ENCODE data around the gene ZMIZ1.

ZMIZ1 gene

DNA sequence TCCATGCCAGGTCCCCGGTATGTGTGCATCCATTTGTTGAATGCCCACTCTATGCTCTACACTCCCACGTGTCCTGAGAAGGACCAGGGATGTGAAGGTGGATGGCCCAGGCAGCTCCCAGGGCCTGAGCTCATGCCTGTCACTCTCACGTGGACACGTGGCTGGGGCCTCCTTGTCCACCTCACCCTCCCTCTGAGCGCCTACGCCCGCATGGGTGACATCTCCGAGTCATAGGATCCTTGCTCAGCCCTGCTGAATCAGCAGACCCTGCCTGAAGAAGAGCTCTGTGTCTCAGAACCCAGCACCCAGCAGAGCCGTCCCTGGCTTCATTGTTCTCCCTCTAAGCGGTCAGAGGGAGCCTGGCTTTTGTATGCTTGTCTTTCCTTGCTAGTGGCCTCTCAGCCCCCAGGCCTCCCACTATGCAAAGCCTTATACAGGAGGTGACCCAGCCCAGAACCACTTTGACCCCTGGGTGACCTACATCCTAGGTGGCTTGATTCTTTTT lies 170.6 kb downstream of the ZMIZ1 start:
- DNase-seq = no peak

- DNase-seq = no peak
Observed at GRCh38 chr10:79239924-79240581, 171.3 kb downstream of the ZMIZ1 start.

DNA sequence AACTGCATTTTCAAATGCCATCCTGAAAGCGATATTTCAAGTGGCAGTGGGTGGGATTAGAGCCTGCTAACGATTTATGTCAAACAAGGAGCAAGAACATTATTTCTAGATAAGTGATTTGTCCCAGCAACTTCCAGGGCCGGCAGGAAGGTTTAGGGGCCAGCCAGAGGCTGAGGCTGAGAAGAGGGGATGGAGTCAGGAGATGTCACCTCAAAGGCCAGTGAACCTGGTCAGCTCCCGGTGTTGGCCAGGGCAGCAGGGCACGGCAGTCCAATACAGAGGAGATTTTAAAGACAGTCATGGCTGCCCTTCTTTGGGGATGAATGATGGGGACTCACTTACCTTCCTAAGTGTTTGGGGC lies 172.8 kb downstream of the ZMIZ1 start:
- DNase-seq = no peak

DNA sequence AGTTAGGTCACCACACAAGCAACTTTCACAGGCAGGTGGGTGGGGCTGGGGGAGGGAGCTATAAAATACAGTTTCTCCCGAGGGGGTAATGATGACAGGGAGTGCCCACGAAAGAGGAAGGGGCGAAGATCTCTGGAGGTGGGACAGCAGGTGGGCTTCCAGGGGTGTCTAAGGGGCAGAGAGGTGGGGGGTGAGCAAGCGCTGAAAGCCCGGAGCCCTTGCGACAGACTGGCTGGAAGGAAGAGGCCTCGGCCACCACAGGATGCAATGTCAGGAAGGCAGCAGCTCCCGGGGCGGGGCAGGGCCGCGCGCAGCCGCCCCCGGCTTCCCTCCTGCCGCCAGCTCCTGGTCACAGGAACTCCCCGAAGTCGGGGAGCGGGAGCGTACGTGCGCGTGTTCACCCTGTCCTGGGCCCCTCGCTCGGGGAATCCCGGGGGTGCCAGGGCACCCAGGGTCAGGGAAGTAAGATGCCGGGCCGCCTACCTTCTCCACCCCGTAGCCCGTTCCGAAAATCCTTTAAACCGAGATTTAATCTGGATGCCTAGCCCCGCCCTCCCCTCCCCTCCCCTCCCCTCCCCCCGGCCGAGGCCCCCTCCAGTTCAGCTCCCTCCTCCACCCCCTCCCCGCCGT lies 173.3 kb downstream of the ZMIZ1 start:
- peak; percentile 78 for DNase-seq

DNA sequence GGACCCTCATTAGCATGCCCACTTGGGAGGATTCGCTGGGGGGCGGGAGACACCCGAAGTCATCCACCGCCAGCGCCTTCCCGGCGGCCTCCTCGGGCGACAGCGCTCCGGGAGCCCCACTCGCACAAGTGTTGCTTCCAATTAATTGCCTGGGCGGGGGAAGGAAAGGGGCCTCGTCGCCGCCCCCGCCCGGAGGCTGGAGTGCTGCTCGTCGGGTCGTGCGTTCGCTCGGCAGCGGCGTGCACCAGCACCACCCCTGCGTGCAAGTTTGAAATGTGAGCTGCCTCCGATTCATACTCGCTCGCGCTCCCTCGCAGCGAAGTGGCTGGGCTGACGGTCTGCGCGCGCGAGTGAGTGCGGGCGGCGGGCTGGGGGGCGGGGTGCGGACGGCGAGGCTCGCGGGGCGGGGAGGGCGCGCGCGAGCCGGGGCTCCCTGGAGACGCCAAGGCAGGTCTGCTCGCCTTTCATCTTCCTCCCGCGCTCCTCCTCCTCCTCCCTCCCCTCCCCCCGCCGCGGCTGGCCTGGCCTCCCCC lies 173.9 kb downstream of the ZMIZ1 start:
- DNase-seq = no peak

DNA sequence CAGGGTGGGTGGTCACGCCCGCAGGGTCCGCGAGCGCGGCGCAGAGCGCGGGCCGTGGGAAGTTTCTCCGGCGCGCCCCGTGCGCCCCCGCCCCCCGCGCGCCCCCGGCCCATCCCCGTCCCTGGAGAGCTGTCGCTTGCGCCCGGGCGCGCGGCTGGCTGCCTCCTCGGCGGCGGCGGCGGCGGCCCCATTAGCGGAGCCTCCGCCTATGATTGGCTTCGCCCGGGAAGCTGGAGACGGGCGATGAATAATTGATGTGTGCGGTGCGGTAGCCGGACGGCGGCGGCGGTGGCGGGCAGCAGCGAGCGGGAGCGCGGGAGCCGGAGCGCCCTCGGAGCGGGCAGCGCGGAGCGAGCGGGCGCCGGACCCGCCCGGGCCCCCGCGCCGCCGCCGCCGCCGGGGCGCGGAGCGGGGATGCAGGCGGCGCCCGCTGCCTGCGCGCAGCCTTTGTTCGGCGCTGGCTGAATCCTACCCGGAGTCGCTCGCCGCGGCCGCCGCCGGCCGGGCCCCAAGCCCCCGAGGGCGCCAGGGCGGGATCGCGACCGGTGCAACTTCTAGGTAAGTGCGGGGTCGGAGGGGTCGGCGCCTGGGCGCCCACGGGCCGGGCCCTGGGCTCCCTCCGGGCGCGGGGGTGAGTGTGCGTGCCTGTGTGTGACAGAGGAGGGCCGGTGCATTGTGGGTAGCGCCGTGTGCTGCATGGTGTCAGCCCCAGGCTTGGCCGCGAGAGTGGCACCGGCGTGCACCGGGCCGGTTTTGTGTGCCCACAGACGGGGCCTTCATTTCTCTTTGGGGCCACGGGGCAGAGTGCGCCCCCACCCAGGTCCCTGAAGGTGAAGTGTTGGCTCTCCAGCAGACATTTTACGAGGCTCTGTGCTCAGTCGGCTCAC lies 174.7 kb downstream of the ZMIZ1 start:
- no peak for DNase-seq

- DNase-seq = no peak
Observed at GRCh38 chr10:79244068-79244442, 175.3 kb downstream of the ZMIZ1 start.

DNA sequence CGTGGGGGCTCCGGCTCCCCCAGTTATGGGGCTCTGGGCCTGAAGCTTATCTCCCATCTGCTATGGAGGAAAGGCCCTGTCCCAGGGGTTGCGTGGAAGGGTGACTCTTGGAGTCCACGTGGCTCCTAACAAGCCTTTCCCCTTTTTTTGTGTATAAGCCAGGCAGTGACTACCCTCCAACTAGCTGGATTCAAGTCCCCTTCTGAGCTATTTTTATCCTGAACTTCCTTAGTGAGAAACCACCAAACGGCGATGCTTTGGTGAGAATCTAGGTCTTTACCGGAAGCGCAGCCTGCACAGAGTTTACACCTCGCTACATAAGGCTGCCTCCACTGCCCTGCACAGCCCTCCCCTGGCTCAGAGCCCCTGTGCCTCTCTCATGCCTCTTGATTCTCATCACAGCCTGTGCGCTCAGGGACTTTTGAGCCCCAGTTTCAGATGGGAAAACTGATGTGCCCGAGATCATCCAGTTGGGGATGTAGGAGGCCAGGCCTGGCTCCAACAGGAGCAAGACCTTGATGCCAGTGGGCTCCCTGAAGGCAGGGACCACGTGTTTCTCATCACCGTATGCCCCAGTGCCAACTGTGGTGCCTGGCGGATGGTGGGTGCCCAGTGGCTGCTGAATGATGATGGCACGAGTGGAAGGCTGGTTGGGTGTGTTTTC lies 176.2 kb downstream of the ZMIZ1 start:
- peak; percentile 53 for DNase-seq

DNA sequence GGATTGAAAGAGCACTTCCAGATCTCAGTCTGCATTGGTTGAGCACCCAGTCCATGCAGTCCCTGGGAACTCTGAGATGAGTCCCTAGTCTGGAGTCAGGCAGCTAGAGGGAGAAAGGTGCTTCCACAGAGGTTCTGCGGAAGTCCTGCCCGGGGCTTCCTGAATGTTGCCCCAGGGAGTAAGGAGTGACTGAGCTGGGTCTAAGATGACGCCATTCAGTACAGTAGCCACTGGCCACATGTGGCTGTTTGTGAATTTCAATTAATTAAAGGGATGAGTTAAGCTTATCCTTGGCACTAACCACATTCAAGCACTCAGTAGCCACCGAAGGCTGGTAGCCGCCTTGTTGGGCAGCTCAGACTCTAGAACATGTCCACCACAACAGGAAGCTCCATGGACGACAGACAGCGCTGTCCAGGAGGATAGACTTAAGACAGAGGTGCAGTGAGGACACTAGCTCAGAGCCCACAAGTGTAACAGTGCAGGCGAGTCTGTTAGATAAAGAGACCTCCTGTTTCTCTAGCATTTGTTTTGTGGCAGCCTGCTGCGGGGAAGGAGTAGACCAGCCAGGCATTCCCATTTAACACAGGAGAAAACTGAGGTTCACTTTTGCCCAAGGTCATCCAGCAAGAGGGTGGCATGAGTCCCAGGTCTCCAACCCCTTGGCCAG lies 176.9 kb downstream of the ZMIZ1 start:
- DNase-seq = no peak

DNA sequence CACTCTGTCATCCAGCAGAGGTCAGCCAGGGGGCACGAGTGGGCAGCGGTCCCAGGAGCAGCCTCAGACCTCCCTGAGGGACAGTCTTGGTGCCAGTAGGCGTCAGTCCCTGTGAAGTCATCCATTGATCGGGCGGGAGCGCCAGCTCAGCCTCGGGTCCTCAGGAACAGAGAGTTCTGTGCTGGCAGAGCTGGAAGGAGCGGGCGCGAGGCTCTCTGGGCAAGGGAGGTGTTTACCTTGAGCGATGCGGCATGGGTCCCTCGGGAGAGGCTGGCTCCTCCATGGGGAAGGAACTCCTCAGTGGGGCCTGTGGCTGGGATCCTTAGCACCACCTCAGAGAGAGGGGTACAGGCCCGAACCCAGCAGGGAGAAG lies 177.4 kb downstream of the ZMIZ1 start:
- DNase-seq = no peak

DNA sequence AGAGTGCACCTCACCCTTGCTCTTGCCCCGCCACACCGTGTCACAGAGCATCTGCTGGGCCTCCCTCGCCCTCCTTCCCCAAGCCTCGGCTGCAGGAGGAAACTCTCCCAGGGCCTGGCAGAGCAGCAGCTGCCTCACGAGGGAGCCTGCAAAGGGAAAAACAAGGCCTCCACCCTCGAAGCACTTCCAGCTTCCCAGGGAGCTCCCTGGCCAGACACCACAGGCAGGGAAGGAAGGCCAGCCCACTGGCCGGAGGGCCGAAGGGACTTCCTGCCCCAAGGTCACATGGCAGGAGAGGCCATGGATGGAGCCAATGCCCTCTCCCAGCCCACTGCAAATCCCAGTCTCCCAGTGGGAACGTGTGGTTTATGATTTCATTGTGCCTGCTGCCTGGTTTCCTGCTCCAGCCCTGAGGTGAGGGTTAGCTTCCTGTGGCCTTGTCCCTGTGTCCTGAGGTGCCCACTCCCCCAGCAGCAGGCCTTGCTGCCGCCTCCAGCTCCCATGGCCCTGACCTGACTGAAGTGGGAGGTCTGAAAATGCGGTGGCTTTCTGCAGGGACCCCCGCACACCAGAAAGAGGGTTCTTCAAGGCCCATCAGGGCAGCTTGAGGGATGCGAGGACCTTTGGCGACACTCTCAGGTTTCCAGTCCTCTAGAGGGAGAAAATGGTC lies 178.0 kb downstream of the ZMIZ1 start:
- no peak for DNase-seq

GRCh38 chr10:79247373-79248137 lies 178.8 kb downstream of the ZMIZ1 start:
- no peak for DNase-seq

DNA sequence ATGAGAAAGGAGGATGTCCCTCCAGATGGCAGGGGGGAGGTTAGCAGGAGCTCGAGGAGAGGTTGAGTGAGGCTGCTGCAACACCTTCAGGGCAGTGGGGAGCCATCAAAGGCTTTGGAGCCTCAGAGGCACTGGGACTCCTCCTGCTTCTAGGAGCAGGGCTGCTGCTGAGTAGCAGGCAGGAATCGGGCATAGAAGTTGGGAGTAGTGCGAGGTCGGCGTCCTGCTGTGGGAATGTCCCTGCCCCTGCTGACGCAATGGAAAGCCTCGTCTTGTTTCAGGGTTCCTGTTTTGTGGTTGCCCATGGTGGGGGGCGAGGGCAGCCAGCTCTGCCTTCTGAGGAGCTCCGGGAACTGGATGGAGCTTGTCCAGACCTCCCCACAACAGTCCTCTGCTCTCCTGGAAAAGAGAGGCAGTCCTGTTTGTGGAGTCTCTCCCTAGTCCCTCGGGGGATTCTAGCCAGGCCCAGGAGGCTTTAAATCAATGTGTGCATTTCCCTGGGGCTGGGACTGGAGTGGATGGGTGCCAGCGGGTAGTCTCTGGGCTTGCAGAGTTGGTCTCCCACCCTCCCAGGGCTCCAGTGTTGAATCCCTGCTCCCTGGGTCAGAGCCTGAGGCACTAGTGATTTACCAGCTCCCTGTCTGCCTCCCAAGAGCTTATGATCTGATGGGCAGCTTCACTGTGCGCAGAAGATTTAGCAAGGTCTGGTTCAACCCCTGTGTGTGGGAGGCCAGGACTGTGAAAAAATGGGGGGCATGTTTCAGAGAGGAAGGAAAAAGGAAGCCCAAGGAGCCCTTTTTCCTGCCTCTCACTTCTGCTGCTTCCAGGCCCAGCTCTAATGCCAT lies 179.8 kb downstream of the ZMIZ1 start:
- peak; percentile 27 for DNase-seq

DNA sequence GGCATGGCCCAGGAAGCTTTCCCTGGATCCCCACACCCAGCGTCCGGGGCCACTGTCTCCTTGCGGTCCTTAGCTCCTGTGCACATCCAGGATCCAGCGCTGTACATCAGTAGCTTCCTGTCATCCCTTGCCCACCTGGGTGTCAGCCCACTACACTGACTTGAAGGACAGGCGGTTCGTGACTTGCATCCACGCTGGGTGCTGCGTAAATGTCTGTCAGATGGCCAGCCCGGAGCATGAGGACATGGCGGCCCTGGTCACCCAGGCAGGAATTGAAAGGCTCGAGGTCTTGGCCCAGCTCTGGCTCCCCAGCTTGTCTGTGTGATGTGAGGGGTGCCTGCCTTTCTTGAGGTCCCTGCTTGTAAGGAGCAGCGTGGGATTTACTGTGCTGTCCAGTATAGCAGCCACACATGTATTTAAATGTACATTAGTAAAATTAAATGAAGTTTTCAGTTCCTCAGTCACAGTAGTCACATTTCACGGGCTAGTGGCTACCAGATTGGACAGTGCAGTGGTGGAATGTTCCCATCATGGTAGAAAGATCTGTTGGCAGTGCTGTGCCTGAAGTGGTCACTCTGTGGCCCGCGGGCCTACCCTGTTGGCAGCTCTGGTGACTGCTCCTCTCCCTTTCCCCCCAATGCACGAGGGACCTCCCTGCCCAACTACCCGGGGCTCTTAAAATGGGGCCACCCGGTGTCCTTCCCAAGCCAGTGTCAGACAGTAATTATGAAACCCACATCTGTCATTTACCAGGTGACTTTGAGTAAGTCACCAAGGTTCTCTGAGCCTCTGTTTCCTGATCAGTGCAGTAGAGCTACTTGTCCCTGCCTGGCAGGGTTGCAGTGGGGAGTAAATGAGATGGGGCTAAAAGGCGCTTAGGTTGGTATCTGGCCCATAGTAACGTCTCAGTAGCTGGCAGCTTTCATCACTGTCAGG lies 180.7 kb downstream of the ZMIZ1 start:
- DNase-seq = no peak

- no peak for DNase-seq
Observed at GRCh38 chr10:79250259-79250658, 181.5 kb downstream of the ZMIZ1 start.

- DNase-seq = no peak
Observed at GRCh38 chr10:79252450-79252849, 183.7 kb downstream of the ZMIZ1 start.

DNA sequence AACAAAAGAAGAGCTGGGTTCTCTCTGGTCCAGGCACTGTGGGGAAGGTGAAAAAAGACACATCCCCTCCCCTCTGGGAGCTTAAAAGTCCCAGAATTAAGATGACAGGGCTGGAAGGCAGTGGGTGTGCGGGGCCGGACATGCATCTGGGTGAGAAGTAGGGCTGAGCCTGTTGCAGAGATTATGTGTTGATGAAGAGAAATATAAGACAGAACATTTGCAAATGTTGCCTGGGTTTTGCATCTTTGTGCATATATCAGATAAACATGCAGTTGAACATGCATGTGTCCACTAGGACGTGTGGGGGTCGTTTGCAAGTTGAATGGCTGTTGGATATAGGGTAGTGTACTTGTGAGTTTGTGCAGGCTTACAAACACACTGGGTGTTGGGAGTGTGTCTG lies 184.2 kb downstream of the ZMIZ1 start:
- DNase-seq = no peak

GRCh38 chr10:79253704-79254103 lies 184.9 kb downstream of the ZMIZ1 start:
- no peak for DNase-seq
